HEK293T (cell line): ENCODE results near the gene TJAP1.
"Not testable (repeated sequence)": the region's sequence is repeated elsewhere in the genome, so short reads cannot be mapped to it uniquely, and the experiment has no call there.

Source experiments
- CTCF ChIA-PET: fragments of 350-600 bp; formaldehyde crosslinking; extraction: SDS; loops from one replicate; lab custom pipeline; 2021; ENCODE audit warnings: antibody characterized with exemption, inconsistent platforms; lab: Yijun Ruan, JAX
- POLR2A ChIA-PET: fragments of 350-600 bp; formaldehyde crosslinking; extraction: SDS; loops from one replicate; lab custom pipeline; 2020; ENCODE audit warnings: antibody characterized with exemption, inconsistent platforms; lab: Yijun Ruan, JAX
- DNase-seq: peaks from one replicate; pipeline ENCODE4 v3.0.0; 2012; ENCODE audit warnings: mixed read lengths; ENCODE audit errors: extremely low spot score
- ARNT ChIP-seq: fragments of 450-650 bp; IDR thresholded peaks from 2 replicates; pipeline ENCODE4 v1.6.1; 2017; ENCODE audit warnings: mild to moderate bottlenecking
- BHLHE40 ChIP-seq: fragments of 450-650 bp; IDR thresholded peaks from 2 replicates; pipeline ENCODE4 v1.6.1; 2016; ENCODE audit warnings: mild to moderate bottlenecking, moderate library complexity, borderline replicate concordance
- CTBP1 ChIP-seq: fragments of 450-650 bp; IDR thresholded peaks from 2 replicates; pipeline ENCODE4 v1.6.1; 2016; ENCODE audit warnings: borderline replicate concordance
- ELF4 ChIP-seq: fragments of 450-650 bp; IDR thresholded peaks from 2 replicates; pipeline ENCODE4 v1.6.1; 2017; ENCODE audit warnings: antibody characterized with exemption
- FOXA1 ChIP-seq: fragments of 450-650 bp; IDR thresholded peaks from 2 replicates; pipeline ENCODE4 v1.6.1; 2016; ENCODE audit warnings: mild to moderate bottlenecking
- FOXK2 ChIP-seq: fragments of 450-650 bp; IDR thresholded peaks from 2 replicates; pipeline ENCODE4 v1.6.1; 2016; ENCODE audit warnings: mild to moderate bottlenecking
- FOXM1 ChIP-seq: fragments of 450-650 bp; IDR thresholded peaks from 2 replicates; pipeline ENCODE4 v1.6.1; 2017; ENCODE audit warnings: mild to moderate bottlenecking, borderline replicate concordance
- HDGF ChIP-seq: fragments of 450-650 bp; IDR thresholded peaks from 2 replicates; pipeline ENCODE4 v1.6.1; 2017; ENCODE audit warnings: antibody characterized with exemption, borderline replicate concordance
- L3MBTL2 ChIP-seq: fragments of 450-650 bp; conservative IDR thresholded peaks from 2 replicates; pipeline ENCODE4 v1.6.1; 2016; ENCODE audit warnings: mild to moderate bottlenecking
- LEF1 ChIP-seq: fragments of 450-650 bp; IDR thresholded peaks from 2 replicates; pipeline ENCODE4 v1.6.1; 2017; ENCODE audit warnings: mild to moderate bottlenecking, borderline replicate concordance
- NFRKB ChIP-seq: fragments of 450-650 bp; IDR thresholded peaks from 2 replicates; pipeline ENCODE4 v1.6.1; 2016; ENCODE audit warnings: mild to moderate bottlenecking, moderate library complexity
- SP1 ChIP-seq: fragments of 450-650 bp; IDR thresholded peaks from 2 replicates; pipeline ENCODE4 v1.6.1; 2017
- SUZ12 ChIP-seq: fragments of 450-650 bp; IDR thresholded peaks from 2 replicates; pipeline ENCODE4 v1.6.1; 2016; ENCODE audit warnings: mild to moderate bottlenecking
- TARDBP ChIP-seq: fragments of 450-650 bp; IDR thresholded peaks from 2 replicates; pipeline ENCODE4 v1.6.1; 2016
- ZNF384 ChIP-seq: fragments of 450-650 bp; IDR thresholded peaks from 2 replicates; pipeline ENCODE4 v1.6.1; 2016
- TF ChIP-seq, protein P1 (sequence below): fragments of 450-650 bp; IDR thresholded peaks from 2 replicates; pipeline ENCODE4 v1.6.1; 2016

The TJAP1 gene

GRCh38 chr6:43494321-43494720, 17.0 kb downstream of the TJAP1 start:
- CTCF ChIA-PET, result interaction anchor here (1.8 to 3.5 kb wide), 2 partner anchors 10 to 12 kb away, joined by 3 to 17 read pairs; no protein-coding TSS in a partner anchor
- no peak for TF ChIP-seq HDGF
- TF ChIP-seq, protein P1, sequence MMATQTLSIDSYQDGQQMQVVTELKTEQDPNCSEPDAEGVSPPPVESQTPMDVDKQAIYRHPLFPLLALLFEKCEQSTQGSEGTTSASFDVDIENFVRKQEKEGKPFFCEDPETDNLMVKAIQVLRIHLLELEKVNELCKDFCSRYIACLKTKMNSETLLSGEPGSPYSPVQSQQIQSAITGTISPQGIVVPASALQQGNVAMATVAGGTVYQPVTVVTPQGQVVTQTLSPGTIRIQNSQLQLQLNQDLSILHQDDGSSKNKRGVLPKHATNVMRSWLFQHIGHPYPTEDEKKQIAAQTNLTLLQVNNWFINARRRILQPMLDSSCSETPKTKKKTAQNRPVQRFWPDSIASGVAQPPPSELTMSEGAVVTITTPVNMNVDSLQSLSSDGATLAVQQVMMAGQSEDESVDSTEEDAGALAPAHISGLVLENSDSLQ, result no peak
- TF ChIP-seq FOXM1, result no peak
- no peak for TF ChIP-seq SP1
- TF ChIP-seq TARDBP, result no peak
- TF ChIP-seq NFRKB, result no peak
- POLR2A ChIA-PET, result interaction anchor here (1.1 to 2.7 kb wide), 3 partner anchors 10 to 67 kb away, joined by 3 to 8 read pairs (median 3); partner anchors contain the start of gene ABCC10
- no peak for DNase-seq

GRCh38 chr6:43494766-43495165, 17.4 kb downstream of the TJAP1 start:
- TF ChIP-seq ELF4 (no peak), CTBP1 (no peak), LEF1 (no peak), NFRKB (no peak), ARNT (no peak), TARDBP (no peak), SUZ12 (no peak), ZNF384 (no peak), HDGF (no peak), FOXK2 (no peak), BHLHE40 (no peak), FOXA1 (no peak), FOXM1 (no peak), SP1 (no peak), L3MBTL2 (no peak)
- TF ChIP-seq, protein P1, result no peak
- POLR2A ChIA-PET, result interaction anchor here (1.1 kb wide), 1 partner anchor 68 kb away, joined by 3 read pairs; the partner anchor contains the start of gene ABCC10
- DNase-seq, result no peak
- CTCF ChIA-PET, result interaction anchor here (1.8 to 3.5 kb wide), 2 partner anchors 11 kb away, joined by 3 to 17 read pairs; no protein-coding TSS in a partner anchor

- TF ChIP-seq FOXM1 (no peak), ARNT (no peak), SUZ12 (no peak), SP1 (no peak), FOXK2 (no peak), HDGF (no peak), NFRKB (no peak), L3MBTL2 (no peak), CTBP1 (no peak), ELF4 (no peak), FOXA1 (no peak), ZNF384 (no peak), BHLHE40 (no peak), LEF1 (no peak)
- TF ChIP-seq, protein P1, result no peak
- ChIA-PET POLR2A (interaction anchor here (1.1 to 1.7 kb wide), 2 partner anchors 18 to 68 kb away, joined by 3 to 8 read pairs; partner anchors contain the start of genes ABCC10 and TJAP1), CTCF (interaction anchor here (1.0 to 3.5 kb wide), 4 partner anchors 9 to 134 kb away, joined by 3 to 17 read pairs (median 6); no protein-coding TSS in a partner anchor)
- DNase-seq, result no peak
These were observed 18.1 kb downstream of the TJAP1 start for GRCh38 chr6:43495409-43495941.

- POLR2A ChIA-PET, result interaction anchor here (1.7 kb wide), 1 partner anchor 19 kb away, joined by 8 read pairs; the partner anchor contains the start of gene TJAP1
- peak; percentile 58 for DNase-seq
- TF ChIP-seq BHLHE40, result no peak
- TF ChIP-seq ELF4, result no peak
- CTCF ChIA-PET, result interaction anchor here (0.7 to 3.5 kb wide), 6 partner anchors 10 to 47 kb away, joined by 3 to 17 read pairs (median 4); partner anchors contain the start of gene DLK2
These were observed 19.2 kb downstream of the TJAP1 start for GRCh38 chr6:43496370-43497128.

GRCh38 chr6:43497129-43497396, 19.7 kb downstream of the TJAP1 start:
- no peak for DNase-seq
- CTCF ChIA-PET, result interaction anchor here (1.0 to 3.5 kb wide), 4 partner anchors 9 to 48 kb away, joined by 3 to 17 read pairs (median 7); partner anchors contain the start of gene DLK2
- POLR2A ChIA-PET, result interaction anchor here (1.7 kb wide), 1 partner anchor 19 kb away, joined by 8 read pairs; the partner anchor contains the start of gene TJAP1
- TF ChIP-seq BHLHE40, result no peak
- no peak for TF ChIP-seq LEF1

DNA sequence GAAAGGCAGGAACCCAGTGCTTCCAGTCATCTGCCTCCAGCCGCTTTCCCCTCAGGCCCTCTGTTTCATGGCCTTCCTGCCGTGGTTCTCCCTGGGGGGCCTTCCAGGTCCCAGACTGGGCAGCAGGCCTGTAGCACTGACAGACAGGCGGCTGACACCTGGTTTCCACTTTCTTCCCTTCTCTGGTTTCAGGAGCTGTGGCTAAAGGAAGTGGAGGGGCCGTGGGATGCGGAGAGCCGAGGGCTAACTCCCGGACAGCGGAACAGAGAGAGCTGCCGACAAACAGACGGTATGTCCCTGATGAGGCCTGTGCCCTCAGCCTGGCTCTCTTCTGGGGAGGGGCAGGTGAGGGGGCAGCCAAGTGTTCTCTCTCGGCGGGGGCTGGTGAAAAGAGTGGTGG, 20.3 kb downstream of the TJAP1 start:
- POLR2A ChIA-PET, result interaction anchor here (0.9 kb wide), 1 partner anchor 20 kb away, joined by 3 read pairs; no protein-coding TSS in a partner anchor
- CTCF ChIA-PET, result interaction anchor here (0.6 to 3.5 kb wide), 2 partner anchors 9 to 703 kb away, joined by 3 to 17 read pairs; no protein-coding TSS in a partner anchor
- no peak for TF ChIP-seq FOXA1
- TF ChIP-seq BHLHE40, result no peak
- TF ChIP-seq SP1, result no peak
- TF ChIP-seq HDGF, result no peak
- no peak for TF ChIP-seq ELF4
- no peak for TF ChIP-seq CTBP1
- no peak for TF ChIP-seq TARDBP
- no peak for TF ChIP-seq L3MBTL2
- TF ChIP-seq FOXM1, result no peak
- TF ChIP-seq FOXK2, result no peak
- TF ChIP-seq LEF1, result no peak
- TF ChIP-seq, protein P1, result no peak
- no peak for TF ChIP-seq SUZ12
- no peak for TF ChIP-seq NFRKB
- no peak for DNase-seq

DNA sequence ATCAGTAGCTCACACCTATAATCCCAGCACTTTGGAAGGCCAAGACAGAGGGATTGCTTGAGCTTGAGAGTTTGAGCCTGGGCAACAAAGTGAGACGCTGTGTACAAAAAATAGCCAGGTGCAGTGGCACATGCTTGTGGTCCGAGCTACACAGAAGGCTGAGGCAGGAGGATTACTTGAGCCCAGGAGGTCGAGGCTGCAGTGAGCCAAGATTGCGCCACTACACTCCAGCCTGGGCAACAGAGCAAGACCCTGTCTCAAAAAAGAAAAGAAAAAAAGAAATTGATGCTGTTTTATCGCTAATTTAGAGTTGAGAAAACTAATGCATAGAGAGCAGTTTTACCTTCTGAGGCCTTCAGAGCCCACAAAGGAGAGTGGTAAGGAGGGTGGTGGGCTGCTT, 20.9 kb downstream of the TJAP1 start:
- not testable (repeated sequence) for DNase-seq
- ChIA-PET POLR2A (interaction anchor here (0.9 kb wide), 1 partner anchor 21 kb away, joined by 3 read pairs; no protein-coding TSS in a partner anchor), CTCF (interaction anchor here (0.6 to 1.5 kb wide), 2 partner anchors 44 to 703 kb away, joined by 3 read pairs; no protein-coding TSS in a partner anchor)
